ENCODE results near the gene AGMAT.

AGMAT gene, protein sequence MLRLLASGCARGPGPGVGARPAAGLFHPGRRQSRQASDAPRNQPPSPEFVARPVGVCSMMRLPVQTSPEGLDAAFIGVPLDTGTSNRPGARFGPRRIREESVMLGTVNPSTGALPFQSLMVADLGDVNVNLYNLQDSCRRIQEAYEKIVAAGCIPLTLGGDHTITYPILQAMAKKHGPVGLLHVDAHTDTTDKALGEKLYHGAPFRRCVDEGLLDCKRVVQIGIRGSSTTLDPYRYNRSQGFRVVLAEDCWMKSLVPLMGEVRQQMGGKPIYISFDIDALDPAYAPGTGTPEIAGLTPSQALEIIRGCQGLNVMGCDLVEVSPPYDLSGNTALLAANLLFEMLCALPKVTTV
- 0.03 to 0.34 (median 0.19) reads per million in 18 experiments for total RNA-seq

DNA sequence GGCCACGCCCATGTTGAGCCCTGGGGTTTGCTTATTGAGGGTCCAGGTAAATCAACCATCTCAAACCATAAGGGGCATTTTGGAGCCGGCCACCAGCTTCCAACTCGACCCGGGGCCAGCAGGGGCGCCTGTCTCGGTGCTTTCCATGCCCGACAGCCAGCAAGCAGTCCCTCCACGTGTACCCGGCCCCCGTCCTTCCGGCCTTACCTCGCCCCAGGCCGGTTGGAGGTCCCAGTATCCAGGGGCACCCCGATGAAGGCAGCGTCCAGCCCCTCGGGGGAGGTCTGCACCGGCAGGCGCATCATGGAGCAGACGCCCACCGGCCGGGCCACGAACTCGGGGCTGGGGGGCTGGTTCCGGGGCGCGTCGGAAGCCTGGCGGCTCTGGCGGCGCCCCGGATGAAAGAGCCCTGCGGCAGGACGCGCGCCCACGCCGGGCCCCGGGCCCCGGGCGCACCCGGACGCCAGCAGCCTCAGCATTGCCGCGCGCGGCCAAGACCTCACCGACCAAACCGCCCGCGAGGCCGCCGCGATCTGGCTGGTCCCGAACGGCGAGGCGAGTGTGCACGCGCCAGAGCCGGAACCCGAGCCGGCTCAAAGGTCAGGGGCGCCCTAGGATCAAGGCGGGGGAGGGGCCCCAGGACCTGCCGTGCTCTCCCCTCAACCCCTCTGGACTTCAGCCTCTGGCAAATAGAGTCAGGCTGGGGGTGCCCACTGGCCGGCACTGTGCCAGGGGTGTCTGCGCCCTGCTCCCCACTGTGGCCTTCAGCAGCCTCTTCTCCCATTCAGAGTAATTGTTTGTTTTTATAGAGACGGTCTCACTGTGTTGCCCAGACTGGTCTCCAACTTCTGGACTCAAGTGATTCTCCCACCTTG lies at the start of gene AGMAT:
TSS of gene AGMAT (minus strand) at position 563 of the 875 bp plus-strand sequence. CDS start at position 479, 84 bp downstream.
- DNase-seq: peak in 1 of 2 donors; percentile 20

DNA sequence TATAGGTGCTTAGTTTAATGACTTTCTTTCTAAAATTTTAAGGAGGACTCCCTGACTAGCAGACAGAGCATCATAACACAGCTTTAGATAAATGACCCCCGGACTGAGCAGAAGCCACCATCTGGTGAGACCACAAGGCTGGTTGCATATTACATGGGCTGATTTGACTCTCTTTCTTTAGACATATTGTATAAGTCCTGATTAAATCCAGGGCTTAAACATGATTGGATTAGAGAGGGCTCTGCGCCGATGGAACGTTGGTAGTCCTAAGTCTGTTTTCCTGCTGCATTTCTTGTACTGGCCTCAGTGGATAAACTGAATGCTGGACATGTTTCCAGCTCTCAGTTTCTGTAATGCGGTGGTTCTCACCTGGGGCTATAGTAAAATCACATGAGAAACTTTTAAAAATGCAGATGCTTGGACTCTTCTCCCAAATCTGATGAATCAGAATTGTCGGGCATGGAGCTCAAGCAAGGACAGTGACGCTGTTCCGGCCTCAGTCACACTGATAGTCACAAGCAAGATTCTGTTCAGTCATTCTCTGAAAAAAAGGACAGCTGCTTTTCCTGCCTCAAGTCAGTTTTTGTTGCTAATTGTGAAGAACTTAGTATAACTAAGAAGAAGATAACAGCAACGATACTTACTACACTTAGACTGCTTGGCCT lies 49.0 kb upstream of the AGMAT start:
- DNase-seq: no peak

DNA sequence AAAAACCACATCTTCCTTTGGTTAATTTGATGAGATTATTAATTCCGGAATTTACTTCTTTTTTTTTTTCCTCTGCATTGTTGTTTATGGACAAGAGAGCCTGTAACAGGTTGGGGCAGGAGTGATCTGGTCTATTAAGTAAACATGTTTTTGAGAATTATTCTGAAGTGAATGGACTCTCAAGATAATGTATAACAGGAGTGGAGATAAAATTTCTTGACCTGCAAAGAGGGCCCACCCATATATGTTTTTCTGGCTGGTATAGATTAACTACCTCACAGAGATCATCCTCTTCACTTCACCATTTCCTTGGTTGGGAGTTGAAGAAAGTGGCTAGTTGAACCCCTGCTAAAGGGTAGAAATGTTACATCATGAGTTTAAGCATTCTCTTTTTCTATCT lies 43.2 kb upstream of the AGMAT start:
- DNase-seq: no peak

DNA sequence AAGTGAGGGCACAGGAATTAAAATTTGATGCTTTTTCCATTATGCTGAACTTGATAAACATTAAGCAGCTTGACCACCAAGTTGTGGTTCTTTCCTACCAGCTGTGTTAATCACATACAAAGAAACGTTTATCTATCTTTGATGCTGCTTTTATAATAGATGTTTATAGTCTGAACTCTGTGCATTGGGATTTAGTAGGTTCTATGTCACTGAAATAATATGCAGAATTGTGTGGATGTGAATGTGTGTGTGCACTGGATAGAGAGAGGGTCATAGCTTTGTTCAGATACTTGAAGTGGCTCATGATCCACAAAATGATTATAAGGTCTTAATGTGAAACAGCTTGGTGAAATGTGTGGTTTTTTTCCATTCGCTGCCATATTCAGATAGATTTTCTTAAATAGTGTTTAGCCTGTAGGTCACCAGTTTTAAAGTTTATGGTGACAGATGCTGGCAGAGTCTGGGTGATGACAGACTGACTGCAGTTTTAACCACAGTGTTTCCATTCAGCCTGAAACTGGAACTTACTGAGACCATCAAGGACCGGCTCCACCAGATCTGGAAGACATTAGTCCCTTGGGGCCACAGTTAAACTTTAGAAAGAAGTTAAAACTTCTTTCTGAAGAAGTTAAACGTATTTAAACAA lies 42.6 kb upstream of the AGMAT start:
- no peak for DNase-seq

DNA sequence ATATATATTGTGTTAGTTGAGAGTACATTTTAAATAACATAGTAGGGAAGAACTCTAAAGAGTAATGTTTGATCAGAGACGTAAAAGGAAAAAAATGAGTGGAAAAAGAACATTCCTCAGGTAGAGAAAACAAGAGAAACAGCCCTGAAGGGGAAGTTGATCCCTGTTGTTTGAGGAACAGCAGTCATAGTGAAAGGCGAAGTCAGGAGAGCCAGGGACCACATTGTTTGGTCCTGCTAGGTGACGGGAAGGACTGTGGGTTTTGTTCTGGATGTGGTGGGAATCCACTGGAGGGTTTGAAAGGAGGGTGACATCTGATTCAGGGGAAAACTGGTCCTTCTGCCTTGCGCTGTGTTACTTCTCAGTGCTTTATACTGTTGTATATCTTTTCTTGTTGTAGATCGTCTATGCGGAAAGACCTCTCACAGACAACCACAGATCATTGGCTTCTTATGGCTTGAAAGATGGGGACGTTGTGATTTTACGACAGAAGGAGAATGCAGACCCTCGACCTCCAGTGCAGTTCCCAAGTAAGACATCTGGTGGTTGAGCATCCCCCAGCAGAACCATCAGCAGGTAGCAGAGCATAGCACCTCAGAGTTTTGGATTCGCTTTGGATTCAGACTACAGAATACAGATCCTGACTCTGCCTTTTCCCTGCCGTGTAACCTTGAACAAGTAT lies 41.6 kb upstream of the AGMAT start:
- DNase-seq: peak; percentile 21 to 46

DNA sequence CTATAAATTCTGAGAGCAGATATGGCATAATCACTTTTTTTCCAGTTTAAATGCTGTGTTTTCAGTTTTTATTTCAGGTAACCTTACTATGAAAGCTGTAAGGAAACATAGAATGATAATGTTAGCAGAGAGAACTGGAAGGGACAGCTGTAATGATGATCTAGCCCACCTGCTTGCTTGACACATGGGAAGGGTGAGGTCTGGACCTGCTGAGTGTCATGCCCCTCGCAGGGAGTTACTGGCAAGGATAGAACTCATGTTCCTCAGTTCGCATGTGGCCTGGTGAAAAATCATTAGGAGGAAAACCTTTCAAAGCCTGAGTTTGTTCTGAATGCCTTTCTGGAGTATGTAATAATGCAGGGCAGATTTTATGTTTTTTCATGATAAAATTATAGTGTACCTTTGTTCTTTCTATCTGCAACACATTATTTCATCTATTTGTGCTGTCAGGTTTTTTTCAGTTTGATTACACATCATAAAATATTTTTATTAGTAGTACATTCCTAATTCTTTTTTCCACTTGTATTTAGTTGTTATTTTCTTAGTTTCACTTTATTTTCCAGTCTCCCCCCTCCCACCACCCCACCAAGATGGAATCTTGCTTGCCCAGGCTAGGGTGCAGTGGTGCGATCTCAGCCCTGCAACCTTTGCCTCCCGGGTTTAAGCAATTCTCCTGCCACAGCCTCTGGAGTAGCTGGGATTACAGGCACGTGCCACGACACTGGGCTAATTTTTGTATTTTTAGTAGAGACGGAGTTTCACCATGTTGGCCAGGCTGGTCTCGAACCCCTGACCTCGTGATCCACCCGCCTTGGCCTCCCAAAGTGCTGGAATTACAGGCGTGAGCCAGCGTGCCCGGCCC lies 40.4 kb upstream of the AGMAT start:
- no peak for DNase-seq

DNA sequence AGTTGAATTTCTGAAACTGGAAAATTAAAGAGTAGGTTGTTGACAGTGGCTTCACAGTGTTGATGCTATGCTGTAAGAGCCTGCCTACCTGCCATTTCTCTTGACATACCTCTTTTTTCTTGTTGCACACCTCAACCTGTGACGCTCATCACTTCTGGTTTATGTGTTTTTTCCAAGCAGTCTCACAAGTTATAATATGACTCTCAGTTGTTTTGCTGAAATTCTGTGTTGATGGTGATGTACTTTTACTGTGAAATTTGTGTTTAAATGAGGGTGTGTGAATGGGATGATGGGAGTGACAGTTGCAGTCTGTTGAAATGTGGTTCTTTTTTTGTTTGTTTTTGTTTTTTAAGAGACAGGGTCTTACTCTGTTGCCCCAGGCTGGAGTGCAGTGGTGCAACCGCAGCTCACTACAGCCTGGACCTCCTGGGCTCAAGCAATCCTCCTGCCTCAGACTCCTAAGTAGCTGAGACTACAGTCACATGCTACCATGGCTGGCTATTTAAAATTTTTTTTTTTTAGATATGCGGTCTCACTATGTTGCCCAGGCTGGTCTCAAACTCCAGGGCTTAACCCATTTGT lies 39.4 kb upstream of the AGMAT start:
- DNase-seq: no peak

DNA sequence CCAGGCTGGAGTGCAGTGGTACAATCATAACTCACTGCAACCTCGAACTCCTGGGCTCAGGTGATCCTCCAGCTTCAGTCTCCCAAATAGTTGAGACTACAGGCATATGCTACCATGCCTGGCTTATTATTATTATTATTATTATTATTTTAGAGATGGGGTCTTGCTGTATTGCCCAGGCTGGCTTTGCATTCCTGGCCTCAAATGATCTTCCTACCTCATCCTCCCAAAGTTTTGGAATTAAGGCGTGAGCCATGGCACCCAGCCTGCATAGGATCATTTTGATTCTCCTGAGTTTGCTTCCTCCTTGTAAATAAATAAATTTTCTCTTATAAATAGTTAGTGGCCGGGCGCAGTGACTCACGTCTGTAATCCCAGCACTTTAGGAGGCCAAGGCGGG lies 38.6 kb upstream of the AGMAT start:
- no peak for DNase-seq

DNA sequence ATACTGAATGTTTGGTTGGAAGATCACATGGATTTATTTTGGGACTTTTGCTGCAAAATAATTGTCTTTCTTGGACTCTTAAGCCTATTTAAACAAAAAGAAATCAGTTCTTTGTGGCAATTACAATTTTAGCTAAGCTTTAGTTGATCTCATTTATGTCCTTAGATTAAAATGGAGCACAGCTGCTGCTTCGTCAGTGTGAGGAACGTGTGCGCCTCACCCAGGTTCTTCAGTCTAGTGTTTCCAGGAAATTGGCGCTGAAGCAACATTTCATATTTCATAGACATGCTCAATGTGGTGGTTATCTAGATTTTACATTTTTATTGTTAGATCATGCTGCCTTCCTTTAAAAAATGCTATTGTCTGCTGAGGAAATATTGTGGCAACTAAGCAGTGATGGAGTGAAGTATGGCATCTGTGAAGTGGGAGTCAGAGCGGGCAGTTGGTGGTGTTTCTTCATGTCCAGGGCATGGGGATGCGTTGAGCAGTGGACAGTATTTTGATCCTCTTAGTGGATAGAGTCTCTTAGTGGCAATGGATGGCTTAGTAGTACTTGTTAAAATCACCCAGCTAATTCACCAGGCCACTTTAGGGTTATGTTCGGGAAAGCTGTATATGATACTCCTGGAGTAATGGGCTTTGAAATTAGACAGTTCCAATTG lies 38.0 kb upstream of the AGMAT start:
- no peak for DNase-seq

DNA sequence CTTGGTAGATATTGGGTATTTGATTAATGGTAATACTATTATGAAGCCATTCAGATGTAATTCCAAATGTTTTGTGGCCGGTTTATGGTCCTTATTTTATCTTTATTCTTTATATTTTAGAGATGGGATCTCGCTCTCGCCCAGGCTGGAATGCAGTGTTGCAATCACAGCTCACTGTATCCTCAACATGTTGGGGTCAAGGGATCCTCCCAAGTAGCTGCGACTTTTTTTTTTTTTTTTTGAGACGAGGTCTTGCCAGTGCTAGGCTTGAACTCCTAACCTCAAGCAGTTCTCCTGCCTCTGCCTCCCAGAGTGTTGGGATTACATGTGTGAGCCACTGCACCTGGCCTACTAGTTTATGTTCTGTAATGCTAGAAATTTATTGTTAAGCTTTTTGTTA lies 37.1 kb upstream of the AGMAT start:
- DNase-seq: no peak

DNA sequence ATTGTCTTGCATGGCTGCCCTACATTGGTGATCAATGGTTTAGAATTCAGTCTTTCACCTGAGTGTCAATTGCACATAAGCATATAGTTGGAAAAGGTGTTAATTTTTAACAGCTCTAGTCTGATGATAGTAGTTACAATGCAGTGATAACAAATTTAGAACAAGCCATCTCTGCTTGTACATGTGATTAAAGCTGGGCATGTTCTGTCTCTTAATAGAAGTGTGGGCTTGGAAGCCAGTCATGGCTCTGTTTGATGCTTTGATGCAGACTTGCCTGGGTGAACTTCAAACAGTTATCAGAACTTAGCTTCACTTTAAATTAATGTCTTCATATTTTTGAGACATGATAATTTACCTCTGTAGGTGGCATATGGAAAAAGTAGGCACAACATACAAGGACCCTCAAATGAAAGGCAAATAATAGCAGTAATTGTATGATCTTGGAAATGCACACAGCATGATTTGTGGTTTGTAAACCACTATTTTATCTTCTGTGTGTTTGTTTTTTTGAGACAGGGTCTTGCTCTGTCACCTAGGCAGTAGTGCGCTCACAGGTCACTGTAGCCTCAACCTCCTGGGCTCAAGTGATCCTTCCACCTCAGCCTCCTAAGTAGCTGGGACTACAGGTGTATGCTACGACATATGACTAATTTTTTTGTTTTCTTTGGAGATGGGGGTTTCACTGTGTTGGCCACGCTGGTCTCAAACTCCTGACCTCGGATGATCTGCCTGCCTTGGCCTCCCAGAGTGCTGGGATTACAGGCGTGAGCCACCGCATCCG lies 36.2 kb upstream of the AGMAT start:
- DNase-seq: no peak

DNA sequence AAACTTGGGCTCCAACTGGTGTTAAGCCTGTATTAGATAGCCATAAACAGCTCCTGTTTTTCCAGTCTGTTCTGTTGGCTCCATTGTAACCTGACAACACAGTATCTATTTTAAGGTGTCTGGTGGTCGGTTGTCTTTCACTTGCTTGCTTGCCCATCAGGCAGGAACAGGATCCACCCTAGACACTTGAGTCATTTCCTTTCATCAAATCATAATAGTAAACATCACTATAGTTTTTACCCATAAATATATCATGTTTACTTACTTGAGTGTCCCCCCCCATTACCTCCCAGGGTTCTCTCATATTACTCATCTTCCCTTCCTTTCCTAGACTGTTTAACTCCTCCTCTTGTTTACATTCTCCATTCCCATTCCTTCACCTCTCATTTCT lies 35.3 kb upstream of the AGMAT start:
- no peak for DNase-seq

DNA sequence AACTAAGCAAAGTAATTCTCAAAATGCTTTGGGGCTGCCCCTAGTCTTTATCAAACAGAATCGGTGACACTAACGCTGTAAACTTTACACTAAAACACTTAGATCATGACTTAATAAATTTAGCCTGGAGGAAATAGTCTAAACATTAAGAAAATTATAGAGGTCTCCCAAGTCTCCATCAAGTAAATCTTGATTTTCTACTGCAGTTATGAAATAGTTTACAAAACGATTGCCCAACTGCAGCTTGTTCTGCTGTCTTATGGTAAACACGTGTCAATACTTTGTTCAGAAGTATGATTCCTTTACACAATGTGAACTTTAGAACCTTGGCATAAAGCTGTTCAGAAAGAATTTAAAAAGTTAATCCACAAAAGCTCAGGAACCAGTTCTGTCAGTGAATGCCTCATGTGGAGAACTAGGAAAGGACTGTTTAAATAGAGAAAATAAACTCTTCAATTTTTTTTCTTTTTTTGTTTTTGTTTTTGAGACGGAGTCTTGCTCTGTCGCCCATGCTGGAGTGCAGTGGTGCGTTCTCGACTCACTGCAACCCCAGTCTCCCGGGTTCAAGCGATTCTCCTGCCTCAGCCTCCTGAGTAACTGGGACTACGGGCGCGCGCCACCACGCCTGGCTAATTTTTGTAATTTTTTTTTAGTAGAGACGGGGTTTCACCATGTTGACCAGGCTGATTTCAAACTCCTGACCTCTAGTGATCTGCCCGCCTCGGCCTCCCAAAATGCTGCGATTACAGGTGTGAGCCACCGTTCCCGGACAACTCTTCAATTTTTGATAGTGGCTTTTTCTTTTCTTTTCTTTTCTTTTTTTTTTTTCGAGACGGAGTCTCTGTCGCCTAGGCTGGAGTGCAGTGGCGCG lies 34.0 kb upstream of the AGMAT start:
- peak; percentile 76 to 85 for DNase-seq

DNA sequence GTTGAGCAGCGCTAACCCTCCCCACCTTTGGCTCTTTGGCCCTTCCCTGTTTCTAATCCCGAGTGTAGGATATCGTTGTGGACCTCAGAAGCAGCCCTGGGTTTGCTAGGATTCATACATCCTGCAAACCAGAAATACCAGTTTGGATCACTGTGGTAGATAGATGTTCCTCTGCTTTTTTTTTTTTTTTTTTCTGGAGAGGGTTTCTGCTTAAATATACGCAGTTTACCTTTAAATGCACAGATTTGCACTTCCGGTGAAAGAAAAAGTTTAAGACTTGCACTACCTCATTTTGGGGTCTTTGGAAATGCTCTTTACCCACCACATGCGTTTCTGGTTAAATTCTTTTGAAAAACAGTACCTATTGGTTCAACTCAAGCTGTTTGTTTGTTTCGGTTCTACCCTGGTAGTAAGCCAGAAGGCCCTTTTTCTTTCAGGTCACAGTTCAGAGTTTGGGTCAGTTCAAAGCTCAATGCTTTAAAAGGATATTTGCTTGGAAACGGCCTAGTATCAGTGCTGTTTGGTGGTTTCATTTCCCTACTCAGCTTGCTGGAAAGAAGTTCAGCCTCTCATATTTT lies 33.3 kb upstream of the AGMAT start:
- DNase-seq: peak; percentile 16 to 33

DNA sequence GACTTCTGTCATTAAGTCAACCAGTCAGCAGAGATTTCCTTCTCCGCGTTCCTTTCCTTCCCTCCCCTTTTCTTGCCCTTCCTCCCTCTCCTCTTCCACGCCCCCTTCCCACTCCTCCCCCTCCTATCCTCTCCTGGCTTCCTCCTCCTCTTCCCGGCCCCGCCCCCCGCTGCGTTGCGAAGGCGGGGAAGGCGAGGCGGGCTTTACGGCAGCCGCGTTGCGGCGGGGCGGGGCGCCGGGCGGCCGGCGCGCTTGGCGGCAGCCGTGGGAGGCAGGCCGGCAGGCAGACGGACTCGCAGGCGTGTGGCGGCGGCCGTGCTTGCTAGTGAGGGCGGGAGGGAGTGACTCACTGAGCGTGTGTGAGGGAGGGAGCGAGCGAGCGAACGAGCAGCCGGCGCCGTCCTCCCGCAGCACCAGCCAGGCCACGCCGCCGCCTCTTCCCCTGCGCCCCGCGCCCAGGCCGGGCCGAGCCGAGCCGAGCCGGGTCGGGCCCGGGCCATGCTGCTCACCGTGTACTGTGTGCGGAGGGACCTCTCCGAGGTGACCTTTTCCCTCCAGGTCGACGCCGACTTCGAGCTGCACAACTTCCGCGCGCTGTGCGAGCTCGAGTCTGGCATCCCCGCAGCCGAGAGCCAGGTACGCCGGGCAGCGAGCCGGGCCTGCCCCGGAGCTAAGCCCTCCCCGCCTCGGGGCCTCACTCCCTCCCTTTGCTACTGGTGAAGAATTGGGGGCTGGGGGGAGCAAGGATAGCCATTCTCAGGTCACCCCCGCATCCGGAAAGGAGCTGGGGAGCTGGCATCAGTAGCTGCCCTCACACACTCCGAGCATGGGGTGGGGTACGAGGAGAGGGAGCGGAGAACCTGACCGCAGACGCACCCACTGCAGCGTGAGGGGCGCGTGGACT lies 32.6 kb upstream of the AGMAT start, which contains the start of gene DDI2:
TSS of gene DDI2 (plus strand) at position 286 of the 904 bp plus-strand sequence. CDS start at position 499, 213 bp downstream.
- peak; percentile 98 for DNase-seq

DNA sequence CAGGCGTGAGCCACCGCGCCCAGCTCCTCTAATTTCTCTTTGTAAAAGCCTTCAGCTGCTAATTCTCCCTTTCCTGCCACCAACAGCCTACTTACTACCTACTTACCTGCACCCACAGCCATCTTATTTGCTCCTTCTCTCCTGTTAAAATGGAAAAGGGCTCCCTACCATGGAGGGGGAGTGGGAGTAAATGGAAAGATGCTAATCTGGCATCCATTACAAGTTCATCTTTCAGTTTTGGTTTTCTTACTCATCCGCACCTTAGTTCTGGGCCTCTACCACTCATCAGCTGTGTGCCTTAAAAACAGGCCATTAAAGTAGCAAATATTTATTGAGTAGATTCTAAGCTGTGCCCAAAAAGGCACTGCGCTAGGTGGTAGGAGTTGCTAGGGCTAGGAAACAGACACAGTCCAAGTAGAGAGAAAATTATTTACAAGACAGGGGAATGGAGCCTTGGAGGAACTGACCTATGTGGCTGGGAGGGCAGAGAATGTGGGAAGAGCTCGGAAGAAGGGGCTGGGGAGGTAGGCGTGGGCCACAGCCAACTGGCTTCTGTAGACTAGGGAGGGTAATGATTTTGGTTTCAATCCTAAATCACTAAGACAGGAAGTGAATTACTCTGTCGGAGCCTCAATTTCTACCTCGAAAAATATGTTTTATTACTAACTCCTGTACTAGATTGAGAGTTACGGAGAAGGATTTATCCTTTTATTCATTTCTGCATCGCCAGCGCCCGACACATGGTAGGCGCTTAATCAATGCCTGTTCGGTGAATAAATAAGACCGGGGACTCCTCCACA lies 31.7 kb upstream of the AGMAT start:
- peak in 1 of 2 donors; percentile 64 for DNase-seq
